GM12872 (cell line): ENCODE data around the gene STAT1.

Experiments
- TF ChIP-seq, protein P1 (sequence below): IDR thresholded peaks from 3 replicates; pipeline ENCODE4 v1.5.1; 2011; ENCODE audit warnings: low read depth, mild to moderate bottlenecking, low read length, moderate library complexity; ENCODE audit not compliant: insufficient read depth

Gene STAT1

DNA sequence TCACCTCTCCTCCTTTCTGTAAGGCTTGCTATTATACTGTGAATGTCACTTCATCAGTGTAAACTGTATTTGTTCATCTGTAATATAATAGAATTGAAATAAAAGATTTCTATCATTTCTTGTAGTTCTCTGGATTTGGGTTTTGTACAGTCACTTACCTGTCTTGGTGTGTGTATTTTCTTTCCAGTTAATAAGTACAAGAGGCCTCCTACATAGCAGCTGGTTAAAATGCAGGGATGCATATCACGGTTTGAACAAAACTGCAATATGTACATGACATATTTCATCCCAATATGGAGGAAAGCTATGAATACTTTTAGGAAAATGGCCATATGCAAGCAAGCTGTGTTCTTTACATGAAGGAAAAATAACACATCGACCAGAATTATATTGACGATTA lies 5.4 kb upstream of the STAT1 start:
- TF ChIP-seq, protein P1, sequence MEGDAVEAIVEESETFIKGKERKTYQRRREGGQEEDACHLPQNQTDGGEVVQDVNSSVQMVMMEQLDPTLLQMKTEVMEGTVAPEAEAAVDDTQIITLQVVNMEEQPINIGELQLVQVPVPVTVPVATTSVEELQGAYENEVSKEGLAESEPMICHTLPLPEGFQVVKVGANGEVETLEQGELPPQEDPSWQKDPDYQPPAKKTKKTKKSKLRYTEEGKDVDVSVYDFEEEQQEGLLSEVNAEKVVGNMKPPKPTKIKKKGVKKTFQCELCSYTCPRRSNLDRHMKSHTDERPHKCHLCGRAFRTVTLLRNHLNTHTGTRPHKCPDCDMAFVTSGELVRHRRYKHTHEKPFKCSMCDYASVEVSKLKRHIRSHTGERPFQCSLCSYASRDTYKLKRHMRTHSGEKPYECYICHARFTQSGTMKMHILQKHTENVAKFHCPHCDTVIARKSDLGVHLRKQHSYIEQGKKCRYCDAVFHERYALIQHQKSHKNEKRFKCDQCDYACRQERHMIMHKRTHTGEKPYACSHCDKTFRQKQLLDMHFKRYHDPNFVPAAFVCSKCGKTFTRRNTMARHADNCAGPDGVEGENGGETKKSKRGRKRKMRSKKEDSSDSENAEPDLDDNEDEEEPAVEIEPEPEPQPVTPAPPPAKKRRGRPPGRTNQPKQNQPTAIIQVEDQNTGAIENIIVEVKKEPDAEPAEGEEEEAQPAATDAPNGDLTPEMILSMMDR, result no peak

DNA sequence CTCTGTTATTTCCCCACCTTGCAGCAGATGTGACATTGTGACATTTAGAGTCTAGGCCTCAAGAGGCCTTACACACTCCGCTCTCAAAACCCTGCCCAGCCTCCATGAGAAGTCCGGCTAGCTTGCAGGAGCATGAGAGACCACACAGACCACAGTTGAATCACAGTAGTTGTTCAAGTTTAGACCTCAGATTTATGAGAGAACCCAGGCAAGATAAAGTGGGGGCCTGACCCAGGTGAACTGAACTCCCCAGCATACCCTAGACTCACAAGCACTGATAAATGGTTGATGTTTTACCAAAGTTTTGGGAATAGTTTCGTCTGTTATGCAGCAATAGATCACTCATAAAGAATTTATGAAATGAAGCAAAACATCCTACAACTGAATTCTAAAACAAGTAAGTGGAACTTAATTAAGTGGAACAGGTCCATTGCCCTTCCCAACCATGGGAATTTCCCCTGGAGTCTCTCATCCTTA lies 4.7 kb upstream of the STAT1 start:
- TF ChIP-seq, protein P1, result no peak

DNA sequence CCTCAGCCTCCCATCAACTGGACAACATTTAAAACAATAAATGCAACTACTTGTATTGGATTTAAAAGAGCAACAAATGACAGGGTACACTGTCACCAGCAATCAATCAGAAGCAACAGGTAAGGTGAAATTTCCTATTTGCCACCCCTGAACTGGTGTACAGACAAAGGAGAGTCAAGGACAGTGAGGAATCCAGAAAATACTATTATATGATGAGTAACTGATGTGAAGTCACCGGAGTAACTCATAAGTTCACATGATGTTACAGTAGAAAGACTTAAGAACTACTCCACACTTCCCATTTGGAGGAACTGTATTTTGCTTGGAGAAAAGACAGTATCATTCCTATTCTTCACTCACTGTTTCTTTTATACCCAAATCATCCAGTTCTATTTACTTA lies 4.1 kb upstream of the STAT1 start:
- TF ChIP-seq, protein P1, result no peak

DNA sequence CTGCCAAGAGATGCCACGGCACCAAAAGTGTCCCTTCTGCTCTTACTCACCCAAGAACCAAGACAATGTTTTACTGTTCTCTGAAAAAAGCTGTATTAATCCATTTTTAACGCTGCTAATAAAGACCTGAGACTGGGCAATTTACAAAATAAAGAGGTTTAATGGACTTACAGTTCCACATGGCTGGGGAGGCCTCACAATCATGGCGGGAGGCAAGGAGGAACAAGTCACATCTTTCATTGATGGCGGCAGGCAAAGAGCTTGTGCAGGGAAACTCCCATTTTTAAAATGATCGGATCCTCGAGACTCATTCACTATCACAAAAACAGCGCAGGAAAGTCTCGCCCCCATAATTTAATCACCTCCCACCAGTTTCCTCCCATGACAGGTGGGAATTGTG lies 1.9 kb upstream of the STAT1 start:
- TF ChIP-seq, protein P1, result no peak

DNA sequence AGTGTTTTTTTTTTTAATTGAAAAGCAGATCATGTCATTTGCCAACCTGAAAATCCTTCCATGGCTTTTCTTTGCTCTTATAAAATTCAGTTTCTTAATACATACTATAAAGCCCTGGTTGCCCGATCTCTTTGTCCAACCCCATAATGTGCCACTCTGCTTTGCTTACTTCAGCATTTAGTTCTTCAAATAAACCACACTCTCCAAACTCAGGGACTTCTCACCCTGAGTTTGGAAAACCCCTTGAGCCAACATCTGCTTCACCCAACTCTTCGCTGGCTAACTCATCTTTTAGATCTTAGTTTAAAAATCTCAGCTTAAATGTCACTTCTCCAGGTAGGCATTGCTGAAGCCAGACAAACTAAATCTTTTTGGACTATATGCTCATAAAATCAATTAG lies 1.3 kb upstream of the STAT1 start:
- TF ChIP-seq, protein P1, result no peak

DNA sequence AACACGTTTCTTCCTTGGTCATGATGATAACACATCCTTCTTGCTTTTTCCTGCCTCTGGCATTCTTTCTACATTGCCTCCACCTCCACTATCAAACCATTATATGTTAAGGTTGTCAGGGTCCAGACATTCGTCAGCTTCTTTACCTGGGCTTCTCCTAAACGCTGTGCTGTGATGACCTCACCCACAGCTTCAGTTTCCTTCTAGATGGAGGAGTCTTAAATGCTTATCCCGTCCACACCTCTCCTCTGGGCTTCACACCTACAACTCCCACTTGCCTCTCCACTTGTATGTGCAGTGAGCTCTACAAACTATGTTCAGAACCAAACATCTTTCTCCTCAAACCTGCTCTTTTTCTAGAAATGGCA lies 666 bp upstream of the STAT1 start:
- TF ChIP-seq, protein P1, result no peak

DNA sequence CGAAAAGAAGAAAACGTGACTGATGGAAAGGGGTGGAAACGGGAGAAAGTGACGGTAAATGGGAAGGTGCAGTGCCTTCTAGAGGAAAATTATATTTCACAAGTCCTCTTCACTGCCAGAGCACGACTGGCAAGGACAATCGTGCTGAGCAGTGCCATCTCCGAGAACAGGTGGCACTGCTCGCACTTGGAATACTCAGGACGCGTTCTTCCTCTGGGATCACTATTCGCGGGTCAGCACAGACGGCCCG lies 364 bp downstream of the STAT1 start:
- TF ChIP-seq, protein P1, result no peak
